ENCODE results near the gene VSTM4.

The VSTM4 gene

DNA sequence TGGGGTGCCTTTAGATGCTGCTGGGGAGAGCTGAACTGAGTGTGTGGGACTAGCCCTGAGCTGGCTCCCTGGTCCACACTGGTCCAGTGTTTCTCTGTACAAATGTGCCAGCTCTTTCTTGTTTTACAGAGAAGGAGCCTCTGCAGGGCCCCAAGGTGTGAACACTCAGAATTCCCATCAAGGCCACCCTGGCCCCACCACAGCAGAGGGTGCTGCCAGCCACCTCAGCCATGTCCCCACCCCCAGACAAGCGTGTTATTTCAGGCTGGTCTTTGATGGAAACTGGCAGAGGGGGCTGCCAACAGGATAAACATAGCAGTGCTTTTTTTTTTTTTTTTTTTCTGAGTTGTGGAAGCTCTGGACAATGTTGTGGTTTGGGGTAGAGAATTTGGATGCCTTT lies 107.2 kb downstream of the VSTM4 start:
- DNase-seq: no peak

DNA sequence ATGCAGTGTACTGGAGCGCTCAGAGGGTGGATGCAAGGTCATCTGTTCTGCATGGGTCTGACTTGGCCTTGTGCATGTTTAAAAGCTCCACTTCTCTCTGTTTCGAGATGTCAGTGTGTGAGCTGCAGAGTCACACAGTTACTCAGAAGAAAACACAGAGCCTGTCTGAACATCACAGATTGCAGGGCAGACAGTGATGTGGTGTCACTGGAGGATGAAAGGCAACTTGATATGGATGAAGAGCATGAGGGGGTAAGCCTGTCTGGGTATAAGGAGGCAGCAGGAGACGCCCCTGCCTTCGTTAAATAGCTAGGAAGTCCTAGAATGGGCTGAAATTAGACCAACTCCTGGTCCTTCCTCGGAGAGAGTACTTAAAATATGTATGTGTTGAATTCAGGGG lies 108.2 kb downstream of the VSTM4 start:
- DNase-seq: no peak

DNA sequence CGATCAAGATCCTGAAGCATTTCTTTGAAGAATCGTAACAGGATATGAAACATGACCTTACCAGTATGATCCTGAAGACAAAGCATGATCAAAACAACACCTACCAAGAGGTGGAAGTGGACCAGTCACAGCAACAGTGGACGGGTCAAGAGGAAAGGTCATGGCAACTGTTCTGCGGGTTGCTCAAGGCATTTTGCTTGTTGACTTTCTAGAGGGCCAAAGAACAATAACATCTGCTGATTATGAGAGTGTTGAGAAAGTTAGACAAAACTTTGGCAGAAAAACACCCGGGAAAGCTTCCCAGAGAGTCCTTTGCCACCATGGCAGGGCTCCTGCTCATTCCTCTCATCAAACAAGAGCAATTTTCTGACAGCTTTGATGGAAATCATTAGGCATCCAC lies 110.1 kb downstream of the VSTM4 start:
- no peak for DNase-seq

DNA sequence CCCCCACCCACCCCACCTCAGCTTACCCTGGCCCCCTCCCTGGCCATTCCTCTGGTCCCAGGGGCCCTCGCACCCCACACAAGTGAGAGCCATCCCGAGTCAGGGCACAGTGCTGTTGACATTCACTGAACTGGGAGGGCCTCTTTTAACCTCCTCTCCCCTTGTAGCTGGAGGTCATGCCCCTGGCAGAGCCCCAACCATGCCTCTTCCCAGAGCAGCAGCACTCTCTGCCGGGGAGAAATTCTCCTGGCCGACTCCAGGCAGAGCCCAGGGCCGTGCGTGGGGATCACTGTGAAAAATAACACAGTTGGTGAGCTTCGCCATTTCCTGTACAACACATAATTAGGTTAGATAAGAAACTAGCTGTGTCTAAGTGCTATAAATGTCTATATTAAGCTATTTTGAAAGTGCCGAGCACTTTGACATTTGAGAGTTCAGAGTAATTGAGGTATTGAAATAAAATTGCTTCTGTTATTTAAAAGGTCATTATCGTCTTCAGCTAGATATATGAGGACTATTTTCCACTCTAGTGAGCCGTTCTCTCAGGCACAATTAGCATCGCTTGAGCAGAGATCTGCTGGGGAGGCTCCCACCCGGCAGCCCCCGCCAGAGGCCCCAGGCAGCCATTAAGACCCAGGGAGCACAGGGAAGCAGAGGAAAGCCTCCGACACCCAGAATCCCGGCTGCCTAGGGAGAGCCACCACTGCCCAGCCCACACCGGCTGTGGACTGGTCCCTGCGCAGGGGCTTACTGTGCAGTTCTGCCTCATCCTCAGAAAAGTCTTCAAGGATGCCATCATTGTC lies 113.3 kb downstream of the VSTM4 start:
- no peak for DNase-seq

DNA sequence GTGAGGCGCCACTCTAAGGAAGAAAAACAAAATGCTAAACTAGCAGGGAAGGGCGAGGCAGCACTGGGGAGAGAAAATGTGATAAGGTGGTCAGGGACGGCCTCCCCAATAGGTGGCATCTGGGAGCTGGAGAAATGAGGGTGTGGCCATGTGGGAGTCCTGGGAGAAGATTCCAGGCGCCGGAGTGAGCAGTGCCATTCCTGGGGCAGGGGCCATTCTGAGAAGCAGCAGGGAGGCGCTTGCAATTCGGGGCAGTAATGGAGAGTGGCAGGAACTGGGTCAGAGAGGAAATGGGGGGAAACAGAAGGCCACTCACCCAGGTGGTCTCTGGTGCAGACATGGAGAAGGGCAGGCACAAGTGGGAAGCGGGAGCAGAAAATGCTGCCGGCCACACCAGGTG lies 113.9 kb downstream of the VSTM4 start:
- DNase-seq: no peak

DNA sequence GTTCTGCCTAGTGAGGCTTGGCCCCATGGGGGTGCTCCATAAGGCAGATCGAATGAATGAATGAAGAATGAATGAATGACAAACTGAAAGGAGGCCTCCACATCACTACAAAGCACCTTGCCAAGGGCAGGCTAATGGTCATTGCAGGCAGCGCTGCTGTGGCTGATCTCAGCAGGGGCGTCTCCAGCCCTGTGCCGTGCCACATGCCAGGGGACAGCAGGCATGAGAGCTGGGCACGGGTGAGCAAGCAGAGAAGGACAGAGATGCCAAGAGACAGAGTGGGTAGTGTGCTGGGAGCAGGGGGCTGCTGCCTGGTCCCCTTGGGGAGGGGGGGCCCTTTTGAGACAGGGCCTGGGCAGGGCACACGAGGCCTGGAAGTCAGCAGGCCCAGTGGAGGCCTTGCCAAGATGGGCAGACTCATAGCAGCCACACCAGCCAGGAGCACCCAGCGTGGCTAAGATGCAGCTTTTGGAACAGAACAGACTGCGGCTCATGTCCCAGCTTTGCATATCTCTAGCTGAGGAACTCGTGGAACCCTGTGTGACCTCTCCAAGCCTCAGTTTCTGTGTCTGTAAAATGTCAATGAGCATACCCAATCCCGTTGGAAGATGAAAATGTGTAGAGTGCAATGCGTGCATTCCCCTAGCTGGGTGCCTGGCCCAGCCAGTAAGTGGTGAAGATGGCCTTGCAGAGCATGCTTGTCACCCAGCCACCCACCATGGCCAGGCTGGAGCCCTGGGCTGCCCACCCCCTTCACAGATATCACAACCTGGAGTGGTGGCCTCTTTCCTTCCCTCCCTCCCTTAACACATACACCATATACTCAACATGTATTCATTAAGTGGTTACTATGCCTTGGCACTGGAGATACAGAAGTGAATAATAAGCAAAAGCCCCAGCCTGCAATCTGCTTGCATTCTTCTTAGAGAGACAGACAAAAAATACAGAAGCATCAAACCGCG lies 114.6 kb downstream of the VSTM4 start:
- DNase-seq: no peak

DNA sequence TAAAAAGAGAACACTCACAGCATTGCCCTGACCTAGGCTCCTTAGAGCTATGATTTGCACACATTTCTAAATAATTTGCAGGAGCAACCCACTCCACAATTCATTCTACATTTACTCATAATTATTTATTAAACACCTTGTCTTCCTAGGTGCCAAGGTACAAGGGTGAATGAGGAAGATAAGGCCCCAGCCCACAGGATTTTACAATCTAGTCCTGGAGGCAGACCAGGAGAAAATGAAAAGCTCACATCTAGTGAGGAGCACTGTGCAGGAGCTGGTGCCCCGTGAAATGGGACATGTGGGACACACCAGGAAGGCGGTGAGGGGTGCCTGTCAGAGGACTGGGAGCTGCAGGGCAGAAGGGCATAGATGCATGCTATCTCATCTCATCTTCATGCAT lies 116.0 kb downstream of the VSTM4 start:
- DNase-seq: no peak

DNA sequence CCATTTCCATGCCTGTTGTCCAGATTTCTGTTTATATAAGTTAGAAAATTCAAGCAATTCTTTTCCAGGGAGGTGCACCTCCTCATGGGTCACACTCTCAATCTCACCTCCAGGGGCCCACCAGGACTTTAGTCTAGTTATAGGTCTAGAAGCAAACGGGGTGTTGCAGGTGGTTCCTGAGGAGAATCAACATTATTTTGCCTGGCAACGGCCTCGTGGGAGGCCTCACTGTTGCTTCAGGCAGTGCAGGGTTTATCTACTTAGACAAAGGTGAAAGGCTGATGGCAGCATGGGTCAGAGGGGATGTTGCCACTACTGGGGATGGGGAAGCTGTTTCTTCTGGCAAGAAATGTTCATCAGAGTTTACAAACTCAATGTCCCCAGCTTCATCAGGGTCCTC lies 119.0 kb downstream of the VSTM4 start:
- DNase-seq: no peak

DNA sequence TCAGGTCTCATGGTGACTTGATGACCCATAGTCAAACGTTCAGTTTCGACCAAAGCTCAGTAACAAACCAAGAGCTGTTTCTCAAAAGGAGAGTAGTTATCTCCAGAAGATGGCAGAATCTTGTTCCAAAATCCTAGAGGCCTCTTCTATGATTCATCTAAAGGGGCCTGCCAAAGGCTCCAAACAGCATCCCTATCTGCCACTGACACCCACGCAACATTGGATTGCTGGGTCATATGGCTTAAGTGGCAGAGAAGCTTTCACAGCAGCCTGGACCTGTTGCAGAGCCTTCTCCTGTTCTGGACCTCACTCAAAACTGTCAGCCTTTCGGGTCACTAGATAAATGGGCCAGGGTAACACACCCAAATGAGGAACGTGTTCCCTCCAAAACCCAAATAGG lies 121.7 kb downstream of the VSTM4 start:
- DNase-seq: no peak

DNA sequence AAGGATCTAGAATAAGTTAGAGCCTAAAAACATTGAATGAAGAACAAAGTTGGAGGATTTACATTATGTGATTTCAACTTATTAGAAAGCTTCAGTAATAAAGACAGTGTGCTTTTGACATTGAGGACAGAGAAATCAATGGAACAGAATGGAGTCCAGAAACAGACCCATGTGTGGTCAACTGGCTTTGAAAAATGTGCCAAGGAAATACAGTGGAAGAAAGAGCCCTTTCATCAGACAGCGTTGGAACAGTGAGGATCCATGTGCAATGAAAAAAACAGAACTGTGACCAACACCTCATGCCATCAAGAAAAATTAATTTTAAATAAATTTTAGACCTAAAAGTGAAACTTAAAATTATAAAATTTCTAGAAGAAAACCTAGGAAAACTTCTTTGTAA lies 125.1 kb downstream of the VSTM4 start:
- DNase-seq: no peak

DNA sequence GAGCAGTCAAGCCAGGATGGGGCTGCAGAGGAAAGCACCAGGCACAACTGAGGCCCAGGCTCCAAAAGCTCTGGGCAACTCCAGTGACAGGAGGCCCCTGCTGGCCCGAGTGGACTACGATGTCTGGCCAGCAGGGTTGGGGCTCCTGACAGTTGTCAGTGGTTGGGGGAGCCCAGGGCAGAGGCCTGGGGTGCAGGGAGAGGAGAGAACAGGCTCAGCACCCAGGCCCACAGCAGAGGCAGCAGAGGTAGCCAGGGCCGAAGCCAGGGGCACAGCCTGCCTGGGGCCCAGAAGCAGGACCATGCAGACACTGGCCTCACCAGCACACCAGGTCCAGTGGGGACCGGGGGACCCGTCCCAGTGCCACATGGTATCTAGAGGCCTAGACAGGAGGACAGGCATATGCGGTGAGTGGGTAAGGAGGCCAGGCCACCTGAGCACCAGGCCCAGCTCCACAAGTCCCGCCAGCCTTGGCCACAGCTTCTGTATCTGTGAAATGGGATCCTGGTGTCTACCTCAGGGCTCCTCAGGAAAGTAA lies 129.6 kb downstream of the VSTM4 start:
- no peak for DNase-seq

DNA sequence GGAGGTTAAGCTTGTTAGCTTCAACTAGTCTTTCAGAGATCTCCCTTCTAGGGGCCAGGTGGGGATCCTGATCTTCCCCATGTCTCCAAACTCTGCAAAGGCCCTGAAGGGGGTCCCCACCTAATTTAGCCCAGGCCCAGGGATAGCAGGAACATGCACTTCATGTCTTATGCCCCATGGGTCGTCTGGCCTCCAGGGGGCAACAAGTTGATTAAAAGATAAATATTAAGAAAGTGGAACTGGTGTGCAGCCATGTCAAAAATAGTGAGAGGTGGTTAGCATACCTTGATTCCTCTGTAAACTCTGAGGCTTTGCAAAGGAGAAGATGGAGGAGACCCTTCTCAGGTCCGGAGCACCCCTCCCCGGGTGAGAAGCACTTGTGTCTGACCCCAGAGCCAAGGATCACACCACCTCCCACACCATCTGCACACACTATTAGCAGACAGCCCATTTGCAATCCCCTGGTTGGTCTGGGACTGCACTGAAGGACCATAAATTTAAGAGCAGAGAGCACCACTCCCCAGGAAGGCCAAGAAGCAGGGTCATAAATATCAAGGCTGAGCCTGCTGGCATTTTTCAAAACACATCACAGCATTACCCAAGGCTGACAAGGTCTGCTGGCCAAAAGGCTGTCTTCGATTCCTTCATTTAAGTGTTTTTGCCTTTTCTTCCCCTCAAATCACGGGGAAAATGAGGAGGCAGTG lies 131.5 kb downstream of the VSTM4 start:
- DNase-seq: no peak

DNA sequence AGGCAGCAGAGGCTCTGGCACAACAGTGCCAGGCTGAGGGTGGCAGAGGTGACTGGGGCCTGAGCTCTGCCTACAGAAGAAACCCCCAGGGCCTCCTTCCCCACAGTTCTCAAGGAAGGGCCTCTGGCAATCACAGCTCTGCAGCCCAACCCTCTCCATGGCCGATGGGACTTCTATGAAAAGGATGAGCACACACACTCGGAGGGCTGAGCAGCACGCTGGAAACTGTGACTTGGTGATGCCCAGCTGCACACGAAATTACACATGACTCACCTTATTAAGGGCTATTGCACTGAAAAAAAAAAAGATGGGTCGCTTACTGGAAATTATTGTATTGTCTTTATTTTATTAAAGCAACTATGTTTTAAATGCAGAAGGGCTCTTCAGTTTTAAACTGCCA lies 132.7 kb downstream of the VSTM4 start:
- DNase-seq: no peak

DNA sequence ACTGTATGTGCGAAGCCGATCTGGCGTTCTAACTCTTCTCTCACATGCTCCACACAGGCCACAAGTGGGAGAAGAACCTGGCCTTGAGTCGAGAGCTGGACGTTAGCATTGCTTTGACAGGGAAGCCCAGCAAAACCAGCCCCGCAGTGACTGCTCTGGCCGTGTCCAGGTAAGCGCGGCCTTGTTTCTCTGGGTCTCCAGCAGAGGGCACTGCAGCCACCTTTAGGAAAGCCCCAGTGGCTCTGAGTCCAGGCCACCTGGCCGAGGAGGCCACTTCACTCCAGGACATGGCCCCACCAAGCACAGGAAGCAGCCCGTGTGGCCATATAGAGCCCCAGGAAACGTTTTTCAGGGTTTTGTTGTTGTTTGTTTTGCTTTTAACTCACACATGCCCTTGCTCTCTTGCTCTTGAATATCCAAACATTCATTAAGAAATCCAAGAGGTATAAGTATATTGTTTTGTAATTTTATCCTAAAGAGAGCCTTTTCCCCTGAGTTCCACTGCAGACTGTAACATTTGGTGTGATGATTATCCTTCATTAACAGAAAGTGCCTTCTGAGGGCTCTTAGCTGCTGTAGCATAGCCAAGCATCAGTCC lies 133.9 kb downstream of the VSTM4 start:
- peak; percentile 49 for DNase-seq

DNA sequence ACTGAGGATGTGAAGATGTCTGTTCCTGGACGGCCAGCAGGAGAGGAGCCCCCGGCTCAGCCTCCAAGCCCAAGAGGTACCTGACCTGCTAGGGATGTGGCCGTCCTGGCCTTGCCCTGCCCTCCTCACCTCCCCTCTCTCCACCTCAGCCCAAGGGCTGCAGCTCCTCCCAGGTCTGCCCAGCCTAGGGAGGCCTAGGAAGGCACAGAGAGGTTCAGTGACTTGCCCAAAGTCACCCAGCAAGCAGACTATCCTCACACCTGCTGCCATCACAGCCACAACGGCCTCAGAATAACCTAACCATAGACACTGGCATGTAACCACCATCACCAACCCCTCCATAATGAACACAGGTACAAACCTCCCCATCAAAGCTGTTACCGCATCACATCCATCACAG lies 137.0 kb downstream of the VSTM4 start:
- no peak for DNase-seq

DNA sequence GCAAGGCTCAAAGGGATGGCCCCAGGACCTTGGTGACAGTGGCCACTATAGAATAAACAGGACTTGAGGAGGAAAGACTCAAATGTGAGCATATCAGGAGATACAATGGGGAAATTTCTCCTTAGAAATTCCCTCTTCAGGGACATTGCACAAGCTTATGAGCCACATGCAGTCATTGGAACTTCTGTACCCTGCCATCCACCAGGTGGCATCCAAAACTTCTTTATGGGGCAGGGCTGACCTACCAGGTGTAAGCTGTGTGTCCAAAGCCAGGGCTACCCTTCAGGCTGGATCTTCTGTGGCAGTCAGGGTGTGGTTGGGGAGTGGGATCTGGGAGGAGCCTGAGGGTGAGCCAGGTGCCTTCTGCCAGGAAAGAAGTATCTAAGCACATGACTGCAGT lies 139.1 kb downstream of the VSTM4 start:
- no peak for DNase-seq

DNA sequence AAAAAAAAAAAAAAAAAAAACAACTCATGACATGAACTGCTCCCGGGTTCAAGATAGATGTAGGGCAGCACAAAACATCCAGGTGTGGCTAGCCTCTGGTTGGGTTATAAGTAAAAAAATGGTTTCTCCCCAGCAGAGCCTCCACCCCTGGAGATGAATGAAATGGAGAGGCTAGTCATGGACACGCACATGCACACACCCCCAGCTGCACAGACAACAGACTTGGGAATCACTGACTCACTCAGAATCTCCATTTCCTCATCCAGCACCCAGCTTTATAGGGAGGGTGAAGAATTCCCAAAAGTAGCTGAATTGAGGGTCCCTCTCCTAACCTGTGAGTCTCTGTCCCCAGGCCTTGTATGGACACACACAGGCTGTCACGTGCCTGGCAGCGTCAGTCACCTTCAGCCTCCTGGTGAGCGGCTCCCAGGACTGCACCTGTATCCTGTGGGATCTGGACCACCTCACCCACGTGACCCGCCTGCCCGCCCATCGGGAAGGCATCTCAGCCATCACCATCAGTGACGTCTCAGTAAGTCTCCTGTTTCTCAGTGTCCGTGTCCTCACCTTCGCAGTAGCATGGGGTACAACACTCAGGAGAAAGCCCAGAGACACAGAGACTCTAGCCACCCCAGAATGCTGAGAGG lies 140.7 kb downstream of the VSTM4 start:
- DNase-seq: no peak

DNA sequence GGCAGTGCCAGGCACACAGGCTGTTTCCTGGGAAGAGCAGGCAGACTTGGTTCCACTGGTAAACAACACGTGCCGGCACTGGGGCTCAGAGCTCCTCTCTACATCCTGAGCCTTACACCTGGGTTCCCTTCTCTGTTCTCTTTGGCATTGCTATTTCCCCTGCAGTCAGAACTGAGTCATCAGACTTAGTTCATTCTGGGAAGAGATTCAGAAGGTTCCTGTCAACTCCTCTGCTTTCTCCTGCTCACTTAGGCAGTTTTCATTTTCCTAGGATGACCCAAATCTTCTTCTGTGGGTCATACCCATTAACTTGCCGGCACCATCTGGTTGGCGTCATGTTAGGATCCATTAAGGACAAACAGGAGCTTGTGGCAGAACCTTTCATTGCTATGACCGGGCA lies 142.3 kb downstream of the VSTM4 start:
- DNase-seq: no peak

DNA sequence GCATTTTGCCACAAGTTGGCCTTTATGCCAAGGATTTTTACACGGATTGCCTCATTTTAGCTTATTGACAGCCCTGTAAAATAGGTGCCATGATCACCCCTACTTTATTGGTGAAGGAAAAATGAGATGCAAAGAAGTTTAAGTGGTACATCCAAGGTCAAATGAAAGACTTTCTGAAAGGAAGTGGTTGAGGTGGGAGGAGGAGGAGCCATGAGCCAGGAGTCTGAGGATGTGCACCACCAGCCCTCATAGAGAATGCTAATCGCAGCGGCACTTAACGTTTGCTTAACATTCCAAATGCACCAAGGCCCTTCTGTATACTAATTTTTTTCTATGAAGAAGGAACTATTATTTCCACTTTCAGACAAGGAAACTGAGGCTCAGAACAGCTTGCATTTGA lies 144.7 kb downstream of the VSTM4 start:
- DNase-seq: no peak

DNA sequence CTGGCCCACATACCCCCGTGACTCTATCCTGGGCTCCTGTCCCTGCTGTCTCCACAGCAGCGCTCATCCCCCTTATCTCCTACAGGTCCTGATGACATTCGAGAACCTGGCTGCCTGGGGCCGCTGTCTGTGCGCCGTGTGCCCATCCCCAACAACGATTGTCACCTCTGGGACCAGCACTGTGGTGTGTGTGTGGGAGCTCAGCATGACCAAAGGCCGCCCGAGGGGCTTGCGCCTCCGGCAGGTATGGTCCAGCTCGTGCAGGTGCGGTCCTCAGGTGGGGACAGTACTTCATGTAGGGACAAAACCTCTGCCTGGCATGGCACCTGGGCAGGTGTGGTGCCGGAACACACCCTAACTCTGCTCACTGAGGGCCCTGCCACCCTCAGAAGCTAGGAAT lies 145.3 kb downstream of the VSTM4 start:
- no peak for DNase-seq

DNA sequence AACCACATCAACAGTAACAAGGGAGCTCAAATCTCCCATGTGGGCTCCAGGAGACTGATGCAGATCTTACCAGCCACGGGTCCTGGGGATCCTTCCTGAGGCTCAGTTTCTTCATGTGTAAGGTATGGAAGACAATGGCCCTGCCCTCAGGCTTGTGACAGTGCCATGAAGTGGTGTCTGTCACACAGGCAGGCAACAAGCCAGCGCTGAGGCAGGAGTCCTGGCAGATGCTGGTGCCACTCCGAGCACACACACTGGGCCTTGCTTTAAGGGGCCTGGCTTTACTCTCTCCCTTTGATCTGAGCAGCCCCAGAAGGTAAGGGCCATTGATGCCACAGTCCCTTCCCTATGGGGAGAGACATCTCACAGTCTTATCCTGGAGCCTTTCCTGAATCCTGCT lies 147.3 kb downstream of the VSTM4 start:
- DNase-seq: no peak

DNA sequence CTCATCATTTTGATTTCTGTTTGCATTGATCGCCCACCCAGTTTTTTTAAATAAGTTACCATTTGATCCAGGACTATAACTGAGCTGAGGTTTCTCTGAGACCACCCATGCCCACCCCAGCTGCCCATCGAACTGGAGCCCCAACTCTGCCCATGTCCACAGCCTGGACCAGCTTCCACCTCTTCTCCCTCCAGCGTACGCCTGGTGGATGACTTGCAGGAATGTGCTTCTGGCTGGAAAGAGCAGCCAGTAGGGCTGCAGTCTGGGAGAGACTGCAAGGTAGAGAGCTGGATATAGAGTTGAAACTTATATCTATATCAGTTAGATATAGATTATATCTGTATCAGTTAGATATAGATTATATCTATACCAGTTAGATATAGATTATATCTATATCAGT lies 149.9 kb downstream of the VSTM4 start:
- DNase-seq: no peak

All from right kidney (tissue), 1 donor.